ENCODE measurements around the gene SPOCK2. TPM values are rescaled to one million over a fixed set of nuclear protein-coding genes. Genes with fewer than 3 reads are reported as not detected.

Gene SPOCK2
- total and polyA plus RNA-seq, 2 of the 13 experiments (the other 11 are each of a cell fraction or from before 2014, with no cell fraction given): 8.6 to 30.6 TPM

DNA sequence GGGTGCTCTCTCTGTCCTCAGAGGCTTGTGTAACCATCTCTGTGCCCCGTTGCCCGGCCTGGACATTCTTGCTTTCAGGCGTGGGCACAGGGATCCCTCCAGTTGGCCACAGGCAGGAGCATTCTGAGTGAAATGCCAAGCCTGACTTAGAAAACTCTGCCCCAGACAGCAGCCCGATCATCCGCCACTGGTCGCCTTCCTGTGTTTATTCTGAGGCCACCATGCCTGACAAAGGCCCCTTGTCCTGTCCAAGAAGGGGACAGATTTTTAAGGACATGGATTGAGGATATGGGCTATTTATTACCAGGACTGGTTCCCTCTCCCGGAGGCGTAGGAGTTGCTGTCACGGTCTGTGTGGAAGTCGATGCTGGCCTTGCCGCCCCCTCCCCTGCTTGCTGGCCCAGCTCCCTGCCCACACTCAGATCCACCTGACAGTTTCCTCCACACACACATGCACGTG is 54.3 kb downstream of the SPOCK2 start (continued):
- TF ChIP-seq CENPT (CRISPR knock-in tag; IDR thresholded peaks at IDR 0.05; ENCODE audit: low read depth): no peak
- no peak for TF ChIP-seq TCF12 (IDR thresholded peaks at IDR 0.05)
- no peak for TF ChIP-seq TCF12 (CRISPR knock-in tag; IDR thresholded peaks at IDR 0.05)
- no peak for TF ChIP-seq FOXO4 (CRISPR knock-in tag; conservative IDR thresholded peaks at IDR 0.05)
- 0 out of 2 replicates have a peak, but pooled peaks have one; percentile 21 for TF ChIP-seq GFI1 (CRISPR knock-in tag; IDR thresholded peaks at IDR 0.05; ENCODE audit: borderline replicate concordance)
- TF ChIP-seq ZNF292 (CRISPR knock-in tag; IDR thresholded peaks at IDR 0.05; ENCODE audit: borderline replicate concordance, low read depth): 0 out of 2 replicates have a peak, but pooled peaks have one; percentile 40
- TF ChIP-seq, protein P1, sequence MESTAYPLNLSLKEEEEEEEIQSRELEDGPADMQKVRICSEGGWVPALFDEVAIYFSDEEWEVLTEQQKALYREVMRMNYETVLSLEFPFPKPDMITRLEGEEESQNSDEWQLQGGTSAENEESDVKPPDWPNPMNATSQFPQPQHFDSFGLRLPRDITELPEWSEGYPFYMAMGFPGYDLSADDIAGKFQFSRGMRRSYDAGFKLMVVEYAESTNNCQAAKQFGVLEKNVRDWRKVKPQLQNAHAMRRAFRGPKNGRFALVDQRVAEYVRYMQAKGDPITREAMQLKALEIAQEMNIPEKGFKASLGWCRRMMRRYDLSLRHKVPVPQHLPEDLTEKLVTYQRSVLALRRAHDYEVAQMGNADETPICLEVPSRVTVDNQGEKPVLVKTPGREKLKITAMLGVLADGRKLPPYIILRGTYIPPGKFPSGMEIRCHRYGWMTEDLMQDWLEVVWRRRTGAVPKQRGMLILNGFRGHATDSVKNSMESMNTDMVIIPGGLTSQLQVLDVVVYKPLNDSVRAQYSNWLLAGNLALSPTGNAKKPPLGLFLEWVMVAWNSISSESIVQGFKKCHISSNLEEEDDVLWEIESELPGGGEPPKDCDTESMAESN (CRISPR knock-in tag; conservative IDR thresholded peaks at IDR 0.05): no peak
- no peak for TF ChIP-seq HDAC1 (CRISPR knock-in tag; IDR thresholded peaks at IDR 0.05)
- no peak for TF ChIP-seq PRMT3 (CRISPR knock-in tag; IDR thresholded peaks at IDR 0.05; ENCODE audit: borderline replicate concordance, low read depth)
- no peak for TF ChIP-seq GABPB1 (CRISPR knock-in tag; IDR thresholded peaks at IDR 0.05)
- TF ChIP-seq BRD4 (CRISPR knock-in tag; IDR thresholded peaks at IDR 0.05): peak; percentile 66; the same call in 1 of the 2 replicates
- TF ChIP-seq ZNF329 (CRISPR knock-in tag; IDR thresholded peaks at IDR 0.05; ENCODE audit: low read depth): no peak
- no peak for TF ChIP-seq SP5 (CRISPR knock-in tag; IDR thresholded peaks at IDR 0.05; ENCODE audit: borderline replicate concordance, low read depth)
- TF ChIP-seq POLR2A (IDR thresholded peaks at IDR 0.05; ENCODE audit: insufficient read depth in 1 of 2, low read depth in 2 of 2, low read length in 2 of 2): no peak
- TF ChIP-seq ZFAT (CRISPR knock-in tag; conservative IDR thresholded peaks at IDR 0.05): no peak
- no peak for TF ChIP-seq TBX3 (IDR thresholded peaks at IDR 0.05; ENCODE audit: borderline replicate concordance)
- TF ChIP-seq MAZ (IDR thresholded peaks at IDR 0.05; ENCODE audit: borderline replicate concordance, low read depth, low read length): no peak
- TF ChIP-seq MAZ (CRISPR knock-in tag; IDR thresholded peaks at IDR 0.05; ENCODE audit: low read depth): no peak
- 0 out of 2 replicates have a peak, but pooled peaks have one; percentile 47 for TF ChIP-seq ZNF547 (CRISPR knock-in tag; IDR thresholded peaks at IDR 0.05)
- TF ChIP-seq NR2C2 (CRISPR knock-in tag; IDR thresholded peaks at IDR 0.05; ENCODE audit: borderline replicate concordance): no peak
- peak; percentile 34; the same call in 1 of the 2 replicates for TF ChIP-seq ZFX (CRISPR knock-in tag; IDR thresholded peaks at IDR 0.05; ENCODE audit: low read depth)
- no peak for TF ChIP-seq ZNF879 (CRISPR knock-in tag; IDR thresholded peaks at IDR 0.05)
- TF ChIP-seq ARHGAP35 (CRISPR knock-in tag; IDR thresholded peaks at IDR 0.05; ENCODE audit: borderline replicate concordance): no peak
- TF ChIP-seq ZNF674 (CRISPR knock-in tag; IDR thresholded peaks at IDR 0.05; ENCODE audit: low read depth): no peak
- TF ChIP-seq, protein P2, sequence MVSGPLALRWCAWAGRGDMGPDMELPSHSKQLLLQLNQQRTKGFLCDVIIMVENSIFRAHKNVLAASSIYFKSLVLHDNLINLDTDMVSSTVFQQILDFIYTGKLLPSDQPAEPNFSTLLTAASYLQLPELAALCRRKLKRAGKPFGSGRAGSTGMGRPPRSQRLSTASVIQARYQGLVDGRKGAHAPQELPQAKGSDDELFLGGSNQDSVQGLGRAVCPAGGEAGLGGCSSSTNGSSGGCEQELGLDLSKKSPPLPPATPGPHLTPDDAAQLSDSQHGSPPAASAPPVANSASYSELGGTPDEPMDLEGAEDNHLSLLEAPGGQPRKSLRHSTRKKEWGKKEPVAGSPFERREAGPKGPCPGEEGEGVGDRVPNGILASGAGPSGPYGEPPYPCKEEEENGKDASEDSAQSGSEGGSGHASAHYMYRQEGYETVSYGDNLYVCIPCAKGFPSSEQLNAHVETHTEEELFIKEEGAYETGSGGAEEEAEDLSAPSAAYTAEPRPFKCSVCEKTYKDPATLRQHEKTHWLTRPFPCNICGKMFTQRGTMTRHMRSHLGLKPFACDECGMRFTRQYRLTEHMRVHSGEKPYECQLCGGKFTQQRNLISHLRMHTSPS (CRISPR knock-in tag; IDR thresholded peaks at IDR 0.05; ENCODE audit: low read depth): peak; percentile 77
- TF ChIP-seq MLLT10 (CRISPR knock-in tag; IDR thresholded peaks at IDR 0.05): no peak
- TF ChIP-seq ZNF737 (CRISPR knock-in tag; IDR thresholded peaks at IDR 0.05; ENCODE audit: borderline replicate concordance): no peak
- TF ChIP-seq ZNF432 (CRISPR knock-in tag; IDR thresholded peaks at IDR 0.05; ENCODE audit: borderline replicate concordance): no peak

All from HepG2 (cell line).